Measurements from ENCODE around the gene IGFBP6.

DNA sequence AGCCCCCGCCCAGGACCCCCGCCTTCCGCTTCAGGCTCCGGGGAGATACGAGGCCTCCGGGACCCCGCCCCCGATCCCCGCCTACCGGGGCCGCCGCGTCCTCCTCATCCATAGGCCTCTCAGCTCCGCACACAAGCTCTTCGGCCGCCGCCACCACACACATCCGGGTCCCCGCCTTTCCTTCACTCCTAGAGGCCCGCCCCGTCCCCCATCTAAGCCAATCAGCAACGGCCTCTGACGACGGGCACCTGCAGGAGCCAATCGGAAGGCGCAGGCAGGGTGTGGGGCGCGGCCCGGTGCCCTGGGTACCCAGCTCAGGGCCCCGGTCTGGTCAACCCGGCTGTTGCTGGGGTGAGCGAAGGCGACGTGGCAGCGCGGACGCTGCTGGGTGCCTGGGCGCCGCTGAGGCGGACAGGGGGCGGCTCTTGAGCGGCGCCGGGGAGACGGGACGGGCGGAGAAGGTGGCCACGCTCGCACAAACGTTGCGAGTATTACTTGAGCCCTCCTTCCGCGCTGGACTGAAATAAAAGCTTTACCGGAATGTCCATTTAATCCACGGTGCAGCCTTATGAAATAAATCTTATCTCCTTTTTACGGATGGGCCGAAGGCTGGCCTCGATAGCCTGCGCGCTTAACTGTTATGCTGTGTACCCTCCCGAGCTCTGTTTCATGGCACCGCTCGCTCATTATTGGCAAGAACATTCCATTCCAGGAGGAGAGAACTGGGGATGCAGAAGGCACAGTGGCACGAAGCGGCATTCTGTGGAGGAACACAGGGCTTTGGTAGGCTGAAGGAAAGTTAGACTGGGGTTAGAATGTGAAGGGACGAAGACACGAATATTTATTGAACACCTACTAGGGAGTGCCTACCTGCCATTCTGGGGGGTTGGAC is 18.0 kb upstream of the IGFBP6 start, which contains the start of gene SPRYD3:
- TF ChIP-seq POLR2A (IDR thresholded peaks at IDR 0.05), result peak; percentile 74 to 78
- TF ChIP-seq, protein P1, sequence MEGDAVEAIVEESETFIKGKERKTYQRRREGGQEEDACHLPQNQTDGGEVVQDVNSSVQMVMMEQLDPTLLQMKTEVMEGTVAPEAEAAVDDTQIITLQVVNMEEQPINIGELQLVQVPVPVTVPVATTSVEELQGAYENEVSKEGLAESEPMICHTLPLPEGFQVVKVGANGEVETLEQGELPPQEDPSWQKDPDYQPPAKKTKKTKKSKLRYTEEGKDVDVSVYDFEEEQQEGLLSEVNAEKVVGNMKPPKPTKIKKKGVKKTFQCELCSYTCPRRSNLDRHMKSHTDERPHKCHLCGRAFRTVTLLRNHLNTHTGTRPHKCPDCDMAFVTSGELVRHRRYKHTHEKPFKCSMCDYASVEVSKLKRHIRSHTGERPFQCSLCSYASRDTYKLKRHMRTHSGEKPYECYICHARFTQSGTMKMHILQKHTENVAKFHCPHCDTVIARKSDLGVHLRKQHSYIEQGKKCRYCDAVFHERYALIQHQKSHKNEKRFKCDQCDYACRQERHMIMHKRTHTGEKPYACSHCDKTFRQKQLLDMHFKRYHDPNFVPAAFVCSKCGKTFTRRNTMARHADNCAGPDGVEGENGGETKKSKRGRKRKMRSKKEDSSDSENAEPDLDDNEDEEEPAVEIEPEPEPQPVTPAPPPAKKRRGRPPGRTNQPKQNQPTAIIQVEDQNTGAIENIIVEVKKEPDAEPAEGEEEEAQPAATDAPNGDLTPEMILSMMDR (IDR thresholded peaks at IDR 0.05 in 4 of 5, conservative IDR thresholded peaks at IDR 0.05 in 1 of 5), result no peak

All from gastrocnemius medialis (tissue), 4 donors.